Measurements from ENCODE around the gene IGSF23. TPM values are rescaled to one million over a fixed set of nuclear protein-coding genes. Genes with fewer than 3 reads are reported as not detected.
"Not testable (repeated sequence)": the region's sequence is repeated elsewhere in the genome, so short reads cannot be mapped to it uniquely, and the experiment has no call there.

The IGSF23 gene
- total and polyA plus RNA-seq, 9 donors: not detected

DNA sequence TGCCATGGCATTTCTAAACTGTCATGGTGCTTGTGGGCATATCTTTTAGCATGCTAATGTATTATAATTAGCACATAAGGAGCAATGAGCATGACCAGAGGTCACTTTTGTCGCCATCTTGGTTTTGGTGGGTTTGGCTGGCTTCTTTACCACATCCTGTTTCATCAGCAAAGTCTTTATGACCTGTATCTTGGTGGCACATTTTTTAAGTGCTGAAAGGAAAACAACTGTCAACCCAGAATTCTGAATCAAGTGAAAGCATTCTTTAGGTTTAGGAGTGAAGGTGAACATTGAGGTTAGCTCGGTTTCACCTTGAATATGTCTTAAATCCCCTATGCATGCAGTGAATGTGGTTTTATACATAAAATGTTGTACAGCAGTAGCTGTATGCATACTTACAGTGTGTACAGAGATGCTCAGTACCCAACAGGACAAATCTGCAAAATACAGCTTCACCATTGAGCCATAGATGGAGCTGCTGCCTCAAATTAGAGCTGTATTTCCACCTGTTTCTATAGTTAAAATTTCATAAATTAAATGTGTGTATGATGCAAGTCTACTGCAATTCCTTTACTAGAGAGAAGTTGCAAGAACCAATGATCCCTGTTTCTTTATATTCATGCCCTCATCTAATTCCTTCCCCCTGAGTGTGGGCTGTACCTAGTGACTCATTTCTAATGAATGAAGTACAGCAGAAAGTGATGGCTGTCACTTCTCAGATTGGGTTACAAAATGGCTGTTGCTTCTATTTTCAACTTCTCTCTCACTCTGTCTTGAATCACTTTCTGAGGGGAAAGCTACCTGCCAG lies 25.2 kb upstream of the IGSF23 start:
- no CpG with 5 or more reads among the region's 2 CpGs for WGBS (ENCODE audit: insufficient coverage)
- Histone ChIP-seq H3K36me3 (ENCODE audit: control insufficient read depth, insufficient read depth, low read length) (no peaks in the 10 kb centered on the region), H3K27ac (ENCODE audit: low read length) (no peak overlapping the region), H3K27me3 (ENCODE audit: control insufficient read depth, insufficient read depth, low read length) (peaks cover 2% of the 10 kb centered on the region), H3K4me3 (ENCODE audit: low read length) (no peak overlapping the region), H3K9me3 (replicated peaks; ENCODE audit: control insufficient read depth, low read depth, low read length) (no peaks in the 10 kb centered on the region), H3K4me1 (ENCODE audit: control insufficient read depth, insufficient read depth, low read length) (no peaks in the 10 kb centered on the region)
- DNase-seq: peak; percentile 13

DNA sequence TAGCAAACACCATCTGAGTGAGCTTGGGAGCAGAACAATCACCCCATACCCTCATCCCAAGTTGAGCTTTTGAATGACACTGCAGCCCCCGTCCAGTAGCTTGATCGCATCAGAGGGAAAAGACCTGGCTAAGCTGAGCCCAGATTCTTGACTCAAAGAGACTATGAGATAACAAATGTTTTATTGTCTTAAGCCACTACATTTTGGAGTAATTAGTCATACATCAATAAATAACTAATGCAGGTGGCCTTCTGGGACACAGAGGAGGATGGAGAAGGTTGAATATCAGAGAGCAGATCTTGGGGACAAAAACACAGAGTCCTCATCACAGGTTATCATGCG lies 24.6 kb upstream of the IGSF23 start:
- Histone ChIP-seq H3K27me3 (ENCODE audit: control insufficient read depth, insufficient read depth, low read length) (peaks cover 2% of the 10 kb centered on the region), H3K27ac (ENCODE audit: low read length) (no peak overlapping the region), H3K4me1 (ENCODE audit: control insufficient read depth, insufficient read depth, low read length) (no peaks in the 10 kb centered on the region), H3K36me3 (ENCODE audit: control insufficient read depth, insufficient read depth, low read length) (no peaks in the 10 kb centered on the region), H3K9me3 (replicated peaks; ENCODE audit: control insufficient read depth, low read depth, low read length) (no peaks in the 10 kb centered on the region), H3K4me3 (ENCODE audit: low read length) (no peak overlapping the region)
- DNase-seq: no peak
- no CpG with 5 or more reads among the region's 3 CpGs for WGBS (ENCODE audit: insufficient coverage)

GRCh38 chr19:44590245-44591059 lies 22.9 kb upstream of the IGSF23 start:
- Histone ChIP-seq H3K27me3 (ENCODE audit: control insufficient read depth, insufficient read depth, low read length) (peaks cover 5% of the 10 kb centered on the region), H3K36me3 (ENCODE audit: control insufficient read depth, insufficient read depth, low read length) (no peaks in the 10 kb centered on the region), H3K9me3 (replicated peaks; ENCODE audit: control insufficient read depth, low read depth, low read length) (no peaks in the 10 kb centered on the region), H3K4me3 (ENCODE audit: low read length) (no peak overlapping the region), H3K4me1 (ENCODE audit: control insufficient read depth, insufficient read depth, low read length) (no peaks in the 10 kb centered on the region), H3K27ac (ENCODE audit: low read length) (no peak overlapping the region)
- DNase-seq: no peak
- no CpG with 5 or more reads among the region's 9 CpGs for WGBS (ENCODE audit: insufficient coverage)

GRCh38 chr19:44591340-44591993 lies 21.9 kb upstream of the IGSF23 start:
- not testable (repeated sequence) for H3K27ac ChIP-seq (ENCODE audit: low read length); H3K4me1 ChIP-seq (ENCODE audit: control insufficient read depth, insufficient read depth, low read length); DNase-seq; H3K27me3 ChIP-seq (ENCODE audit: control insufficient read depth, insufficient read depth, low read length); H3K36me3 ChIP-seq (ENCODE audit: control insufficient read depth, insufficient read depth, low read length); H3K4me3 ChIP-seq (ENCODE audit: low read length); H3K9me3 ChIP-seq (replicated peaks; ENCODE audit: control insufficient read depth, low read depth, low read length)
- WGBS (ENCODE audit: insufficient coverage): 72% methylated on average over 6 of the region's 9 CpGs

DNA sequence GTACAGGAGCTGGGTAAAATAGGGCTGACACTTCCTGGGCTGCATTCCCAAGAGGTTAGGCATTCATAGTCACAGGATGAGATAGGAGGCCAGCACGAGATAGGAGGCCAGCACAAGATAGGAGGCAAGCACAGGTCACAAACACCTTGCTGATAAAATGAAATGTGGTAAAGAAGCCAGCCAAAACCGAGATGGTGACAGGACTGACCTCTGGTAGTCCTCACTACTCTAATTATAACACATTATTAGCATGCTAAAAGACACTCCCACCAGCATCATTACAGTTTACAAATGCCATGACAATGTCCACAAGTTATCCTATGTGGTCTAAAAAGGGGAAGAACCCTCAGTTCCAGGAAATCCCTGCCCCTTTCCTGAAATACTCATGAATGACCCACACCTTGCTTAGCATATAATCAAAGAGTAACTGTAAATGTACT lies 20.9 kb upstream of the IGSF23 start:
- H3K4me1 ChIP-seq (ENCODE audit: control insufficient read depth, insufficient read depth, low read length): no peaks in the 10 kb centered on the region
- H3K36me3 ChIP-seq (ENCODE audit: control insufficient read depth, insufficient read depth, low read length): no peaks in the 10 kb centered on the region
- peaks cover 11% of the 10 kb centered on the region for H3K27me3 ChIP-seq (ENCODE audit: control insufficient read depth, insufficient read depth, low read length)
- no peak overlapping the region for H3K27ac ChIP-seq (ENCODE audit: low read length)
- DNase-seq: no peak
- no peaks in the 10 kb centered on the region for H3K9me3 ChIP-seq (replicated peaks; ENCODE audit: control insufficient read depth, low read depth, low read length)
- WGBS (ENCODE audit: insufficient coverage): 60% methylated on average over 1 of the region's 2 CpGs
- H3K4me3 ChIP-seq (ENCODE audit: low read length): no peak overlapping the region

DNA sequence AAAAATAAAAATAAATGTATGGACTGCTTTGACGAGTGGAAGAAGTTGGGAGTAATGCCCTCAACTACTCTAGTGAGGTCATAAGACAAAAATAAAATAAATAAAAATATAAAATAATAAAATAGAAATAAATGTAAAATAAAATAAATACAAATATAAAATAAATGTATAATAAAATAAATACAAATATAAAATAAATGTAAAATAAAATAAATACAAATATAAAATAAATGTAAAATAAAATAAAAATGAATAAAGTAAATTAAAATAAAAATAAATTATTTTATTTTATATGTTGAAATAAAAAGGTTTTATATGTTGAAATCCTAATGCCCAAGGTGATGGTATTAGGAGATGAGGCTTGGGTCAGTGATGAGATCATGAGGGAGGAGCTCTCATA lies 20.1 kb upstream of the IGSF23 start:
- Histone ChIP-seq H3K4me3 (ENCODE audit: low read length) (no peak overlapping the region), H3K4me1 (ENCODE audit: control insufficient read depth, insufficient read depth, low read length) (no peaks in the 10 kb centered on the region), H3K36me3 (ENCODE audit: control insufficient read depth, insufficient read depth, low read length) (no peaks in the 10 kb centered on the region), H3K27ac (ENCODE audit: low read length) (no peak overlapping the region), H3K27me3 (ENCODE audit: control insufficient read depth, insufficient read depth, low read length) (peaks cover 11% of the 10 kb centered on the region), H3K9me3 (replicated peaks; ENCODE audit: control insufficient read depth, low read depth, low read length) (no peaks in the 10 kb centered on the region)
- DNase-seq: no peak
- no CpG with 5 or more reads among the region's 1 CpG for WGBS (ENCODE audit: insufficient coverage)

- not testable (repeated sequence) for H3K4me1 ChIP-seq (ENCODE audit: control insufficient read depth, insufficient read depth, low read length); H3K4me3 ChIP-seq (ENCODE audit: low read length); H3K36me3 ChIP-seq (ENCODE audit: control insufficient read depth, insufficient read depth, low read length); DNase-seq; H3K9me3 ChIP-seq (replicated peaks; ENCODE audit: control insufficient read depth, low read depth, low read length); H3K27ac ChIP-seq (ENCODE audit: low read length)
- peaks cover 11% of the 10 kb centered on the region for H3K27me3 ChIP-seq (ENCODE audit: control insufficient read depth, insufficient read depth, low read length)
- no CpG with 5 or more reads among the region's 1 CpG for WGBS (ENCODE audit: insufficient coverage)
Measured at GRCh38 chr19:44593866-44594266, 19.5 kb upstream of the IGSF23 start.

DNA sequence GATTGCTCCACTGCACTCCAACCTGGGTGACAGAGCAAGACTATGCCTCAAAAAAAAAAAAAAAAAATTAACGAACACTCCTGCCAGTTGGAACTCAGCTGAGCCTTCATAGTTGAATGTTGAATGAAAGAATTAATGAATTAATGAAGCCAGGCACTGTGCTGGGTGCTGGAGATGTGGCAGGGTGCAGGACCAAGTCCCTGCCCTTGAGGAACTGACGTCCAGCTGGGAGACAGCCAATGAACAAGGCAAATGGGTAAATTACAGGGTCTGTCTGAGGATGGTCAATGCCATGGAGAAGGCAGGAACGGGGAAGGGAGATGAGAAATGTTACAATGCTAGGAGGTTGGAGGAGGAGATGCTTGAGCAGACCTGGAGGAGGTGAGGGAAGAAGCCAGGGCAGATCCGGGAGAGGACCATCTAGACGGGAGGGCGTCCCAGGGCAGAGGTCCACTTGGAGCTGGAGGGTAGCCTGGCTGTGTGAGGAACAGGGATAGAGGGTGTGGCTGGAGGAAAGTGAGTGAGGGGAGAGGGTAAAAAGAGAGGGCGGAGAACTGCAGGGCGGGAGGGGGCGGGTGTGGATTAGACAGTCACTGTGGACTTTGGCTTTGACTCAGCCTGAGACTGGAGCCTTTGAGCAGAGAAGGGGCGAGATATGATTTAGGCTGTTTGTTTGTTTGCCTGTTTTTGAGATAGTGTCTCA lies 16.8 kb upstream of the IGSF23 start:
- 77% methylated on average over 10 of the region's 10 CpGs for WGBS (ENCODE audit: insufficient coverage)

GRCh38 chr19:44597131-44597491 lies 16.3 kb upstream of the IGSF23 start:
- Histone ChIP-seq H3K27ac (ENCODE audit: low read length) (no peak overlapping the region), H3K27me3 (ENCODE audit: control insufficient read depth, insufficient read depth, low read length) (peaks cover 17% of the 10 kb centered on the region), H3K9me3 (replicated peaks; ENCODE audit: control insufficient read depth, low read depth, low read length) (no peaks in the 10 kb centered on the region), H3K4me1 (ENCODE audit: control insufficient read depth, insufficient read depth, low read length) (no peaks in the 10 kb centered on the region), H3K36me3 (ENCODE audit: control insufficient read depth, insufficient read depth, low read length) (no peaks in the 10 kb centered on the region), H3K4me3 (ENCODE audit: low read length) (no peak overlapping the region)
- 93% methylated on average over 3 of the region's 3 CpGs for WGBS (ENCODE audit: insufficient coverage)
- DNase-seq: no peak

More for the DNA sequence above, 16.8 kb upstream of the IGSF23 start:
- Histone ChIP-seq H3K27me3 (ENCODE audit: control insufficient read depth, insufficient read depth, low read length) (peaks cover 17% of the 10 kb centered on the region), H3K4me3 (ENCODE audit: low read length) (no peak overlapping the region), H3K9me3 (replicated peaks; ENCODE audit: control insufficient read depth, low read depth, low read length) (no peaks in the 10 kb centered on the region), H3K36me3 (ENCODE audit: control insufficient read depth, insufficient read depth, low read length) (no peaks in the 10 kb centered on the region), H3K27ac (ENCODE audit: low read length) (no peak overlapping the region), H3K4me1 (ENCODE audit: control insufficient read depth, insufficient read depth, low read length) (no peaks in the 10 kb centered on the region)
- DNase-seq: no peak

GRCh38 chr19:44598355-44598754 lies 15.0 kb upstream of the IGSF23 start:
- H3K36me3 ChIP-seq (ENCODE audit: control insufficient read depth, insufficient read depth, low read length): no peaks in the 10 kb centered on the region
- no peaks in the 10 kb centered on the region for H3K9me3 ChIP-seq (replicated peaks; ENCODE audit: control insufficient read depth, low read depth, low read length)
- H3K27ac ChIP-seq (ENCODE audit: low read length): no peak overlapping the region
- no peak overlapping the region for H3K4me3 ChIP-seq (ENCODE audit: low read length)
- no peaks in the 10 kb centered on the region for H3K4me1 ChIP-seq (ENCODE audit: control insufficient read depth, insufficient read depth, low read length)
- DNase-seq: no peak
- peaks cover 15% of the 10 kb centered on the region for H3K27me3 ChIP-seq (ENCODE audit: control insufficient read depth, insufficient read depth, low read length)
